IMR-90 (cell line): ENCODE results near the gene HS2ST1. TPM values are rescaled to one million over a fixed set of nuclear protein-coding genes. Genes with fewer than 3 reads are reported as not detected.

Source experiments
- ATAC-seq: fragments of 200-7000 bp; cut with Tn5 transposase; 2 replicates; pipeline ENCODE4 v1.9.1; 2020; ENCODE audit warnings: low read depth, mild to moderate bottlenecking, moderate library complexity
- BruUV-seq: library from RNA; stranded (reverse); fragments of 400-500 nt; replicated peaks from 2 replicates; lab custom pipeline; 2021; lab: Mats Ljungman, UMichigan
- CTCF ChIA-PET: fragments of 300-600 bp; formaldehyde crosslinking; extraction: SDS; loops from one replicate; lab custom pipeline; 2021; ENCODE audit warnings: antibody characterized with exemption; lab: Yijun Ruan, JAX
- POLR2A ChIA-PET: fragments of 300-600 bp; sonication (Branson Sonifier 250); formaldehyde crosslinking; loops from one replicate; lab custom pipeline; 2022; ENCODE audit warnings: antibody characterized with exemption; ENCODE audit not compliant: unreplicated experiment; lab: Charles Lee
- DNase-seq: peaks from one replicate; pipeline ENCODE4 v3.0.0; 2013
- H2AFZ ChIP-seq: replicated peaks from 2 replicates; pipeline ENCODE3; 2013; ENCODE audit warnings: low read length, mild to moderate bottlenecking; ENCODE audit not compliant: poor library complexity
- H2AK5ac ChIP-seq: 2 replicates; pipeline ENCODE4 v1.6.1; 2013; ENCODE audit warnings: low read depth, low read length, inconsistent platforms
- H2AK9ac ChIP-seq: replicated peaks from 2 replicates; pipeline ENCODE3; 2013; ENCODE audit warnings: mild to moderate bottlenecking, low read depth, low read length, moderate library complexity; ENCODE audit not compliant: poor library complexity
- H2BK120ac ChIP-seq: 2 replicates; pipeline ENCODE4 v1.6.1; 2013; ENCODE audit warnings: low read depth, low read length, inconsistent platforms
- H2BK15ac ChIP-seq: 3 replicates; pipeline ENCODE4 v1.6.1; 2013; ENCODE audit warnings: low read depth, low read length, inconsistent platforms
- H2BK20ac ChIP-seq: 2 replicates; pipeline ENCODE4 v1.6.1; 2013; ENCODE audit warnings: low read depth, mild to moderate bottlenecking, inconsistent platforms, low read length, moderate library complexity
- H2BK5ac ChIP-seq: 2 replicates; pipeline ENCODE4 v1.6.1; 2013; ENCODE audit warnings: mild to moderate bottlenecking, low read depth, low read length, inconsistent platforms; ENCODE audit not compliant: poor library complexity, severe bottlenecking
- H3K14ac ChIP-seq: replicated peaks from 2 replicates; pipeline ENCODE4 v1.6.1; 2013; ENCODE audit warnings: low read depth, low read length, inconsistent platforms
- H3K18ac ChIP-seq: 2 replicates; pipeline ENCODE4 v1.6.1; 2013; ENCODE audit warnings: low read depth, low read length, control low read depth
- H3K23ac ChIP-seq: 2 replicates; pipeline ENCODE4 v1.6.1; 2013; ENCODE audit warnings: low read depth, low read length, inconsistent platforms
- H3K27ac ChIP-seq: 2 replicates; pipeline ENCODE4 v1.5.1; 2013; ENCODE audit warnings: mild to moderate bottlenecking, control low read depth, low read length; ENCODE audit not compliant: insufficient read depth
- H3K27me3 ChIP-seq: 2 replicates; pipeline ENCODE4 v1.6.1; 2013; ENCODE audit warnings: low read length; ENCODE audit not compliant: control insufficient read depth, insufficient read depth
- H3K36me3 ChIP-seq: 2 replicates; pipeline ENCODE4 v1.6.1; 2013; ENCODE audit warnings: low read length, mixed read lengths; ENCODE audit not compliant: control insufficient read depth, insufficient read depth
- H3K4ac ChIP-seq: 2 replicates; pipeline ENCODE4 v1.6.1; 2013; ENCODE audit warnings: low read depth, low read length, inconsistent platforms
- H3K4me1 ChIP-seq: 2 replicates; pipeline ENCODE4 v1.6.1; 2013; ENCODE audit warnings: low read length, mixed read lengths; ENCODE audit not compliant: control insufficient read depth, insufficient read depth
- H3K4me2 ChIP-seq: 2 replicates; pipeline ENCODE4 v1.6.1; 2013; ENCODE audit warnings: low read depth, mild to moderate bottlenecking, control low read depth, low read length, moderate library complexity
- H3K4me3 ChIP-seq: 2 replicates; pipeline ENCODE4 v1.5.1; 2013; ENCODE audit warnings: low read depth, mild to moderate bottlenecking, control low read depth, low read length, moderate library complexity; ENCODE audit not compliant: insufficient read depth
- H3K56ac ChIP-seq: 2 replicates; pipeline ENCODE4 v1.6.1; 2013; ENCODE audit warnings: low read length, inconsistent platforms; ENCODE audit not compliant: insufficient read depth; ENCODE audit errors: extremely low read depth
- H3K79me1 ChIP-seq, 2 experiments: 2 replicates each; pipeline ENCODE4 v1.6.1; 2013; ENCODE audit warnings: low read length in 2 of 2, inconsistent platforms in 1 of 2, low read depth in 1 of 2
- H3K9ac ChIP-seq: 2 replicates; pipeline ENCODE4 v1.6.1; 2013; ENCODE audit warnings: low read depth, low read length, control low read depth
- H3K9me1 ChIP-seq: 2 replicates; pipeline ENCODE4 v1.6.1; 2013; ENCODE audit warnings: low read length, inconsistent platforms; ENCODE audit not compliant: insufficient read depth
- H3K9me3 ChIP-seq: 2 replicates; pipeline ENCODE4 v1.6.1; 2013; ENCODE audit warnings: low read length; ENCODE audit not compliant: control insufficient read depth, insufficient read depth
- H4K20me1 ChIP-seq: 2 replicates; pipeline ENCODE4 v1.6.1; 2013; ENCODE audit warnings: low read length, inconsistent platforms; ENCODE audit not compliant: insufficient read depth
- H4K5ac ChIP-seq: 2 replicates; pipeline ENCODE4 v1.6.1; 2013; ENCODE audit warnings: mild to moderate bottlenecking, low read depth, low read length, control low read depth
- H4K8ac ChIP-seq, 2 experiments: 2 replicates each; pipeline ENCODE4 v1.6.1; 2013; ENCODE audit warnings: low read depth in 2 of 2, low read length in 2 of 2, control low read depth in 1 of 2, inconsistent platforms in 1 of 2
- H4K91ac ChIP-seq: 2 replicates; pipeline ENCODE4 v1.6.1; 2013; ENCODE audit warnings: low read depth, low read length, inconsistent platforms; ENCODE audit not compliant: insufficient read depth
- BHLHE40 ChIP-seq: fragments of 150-350 bp; IDR thresholded peaks from 2 replicates; pipeline ENCODE4 v1.6.1; 2016; ENCODE audit warnings: mild to moderate bottlenecking, low read depth, low read length
- CEBPB ChIP-seq: IDR thresholded peaks from 2 replicates; pipeline ENCODE4 v1.6.1; 2012; ENCODE audit warnings: low read depth, low read length, improper control_type of control experiment
- CHD1 ChIP-seq: IDR thresholded peaks from 2 replicates; pipeline ENCODE4 v1.6.1; 2012; ENCODE audit warnings: low read depth, low read length, improper control_type of control experiment
- MXI1 ChIP-seq: IDR thresholded peaks from 2 replicates; pipeline ENCODE4 v1.6.1; 2012; ENCODE audit warnings: low read depth, mild to moderate bottlenecking, low read length, moderate library complexity, borderline replicate concordance
- NFE2L2 ChIP-seq: fragments of 150-350 bp; IDR thresholded peaks from 2 replicates; pipeline ENCODE4 v1.6.1; 2016; ENCODE audit warnings: low read depth, mild to moderate bottlenecking, low read length
- POLR2A ChIP-seq: IDR thresholded peaks from 2 replicates; pipeline ENCODE4 v1.6.1; 2012; ENCODE audit warnings: mild to moderate bottlenecking, low read depth, low read length
- SMC3 ChIP-seq: fragments of 150-350 bp; IDR thresholded peaks from 2 replicates; pipeline ENCODE4 v1.6.1; 2016; ENCODE audit warnings: low read depth, mild to moderate bottlenecking, antibody characterized with exemption, low read length, moderate library complexity
- WGBS, 2 experiments: methylation state at CpG; one replicate each; pipeline versions ENCODE4 v1.1.5 to v1.1.7; 2013; ENCODE audit warnings: missing lambda C conversion rate in 2 of 2; ENCODE audit not compliant: insufficient read length in 1 of 2; ENCODE audit errors: extremely low coverage in 2 of 2; 5-methylcytosine and 5-hydroxymethylcytosine counted together
- dilution Hi-C: fragments of 300-500 bp; cut with HindIII; formaldehyde crosslinking; loops from one replicate; pipeline ENCODE4 v1.14.3; 2018; ENCODE audit warnings: low sequenced_read_pairs; ENCODE audit not compliant: unreplicated experiment
- in situ Hi-C: fragments of 300-500 bp; cut with MboI; formaldehyde crosslinking; loops from 3 replicates; pipeline ENCODE4 v1.14.3; 2019; ENCODE audit warnings: low sequenced_read_pairs, inconsistent platforms, mixed read lengths
- intact Hi-C: fragments of 100-400 bp; cut with micrococcal nuclease; formaldehyde crosslinking; loops from 2 replicates; pipeline ENCODE4 v1.10.0; 2022
- polyA plus RNA-seq, 3 experiments: library from polyadenylated mRNA; depleted of rRNA; stranded (reverse); fragments of >200 nt; gene quantifications; 2 replicates each; pipeline ENCODE4 v1.2.3, GENCODE V29; 2012; ENCODE audit warnings: low replicate concordance in 1 of 3
- total RNA-seq: library from RNA; depleted of rRNA; stranded (reverse); fragments of >200 nt; gene quantifications from 2 replicates; pipeline ENCODE4 v1.2.3, GENCODE V29; 2012

Gene HS2ST1
- total and polyA plus RNA-seq, 2 of the 4 experiments (the other 2 are of a cell fraction) = 7.8 to 13.1 TPM

GRCh38 chr1:87111659-87112371 is 197.4 kb downstream of the HS2ST1 start:
- Histone ChIP-seq H2AK9ac (no peak overlapping the region), H4K8ac (no peak overlapping the region), H3K79me1 (no peaks in the 10 kb centered on the region), H2AFZ (no peak overlapping the region), H3K4me2 (no peak overlapping the region), H3K27me3 (no peaks in the 10 kb centered on the region), H2BK15ac (no peak overlapping the region), H3K36me3 (no peaks in the 10 kb centered on the region), H2AK5ac (no peak overlapping the region), H3K14ac (no peak overlapping the region), H2BK5ac (no peak overlapping the region), H4K5ac (no peak overlapping the region), H3K9me1 (peaks cover 12% of the 10 kb centered on the region), H4K91ac (no peak overlapping the region), H3K9ac (no peak overlapping the region), H3K27ac (no peak overlapping the region), H3K56ac (no peak overlapping the region), H3K4ac (no peak overlapping the region), H3K23ac (no peak overlapping the region), H4K20me1 (no peaks in the 10 kb centered on the region), H3K18ac (no peak overlapping the region), H2BK120ac (no peak overlapping the region), H2BK20ac (no peak overlapping the region), H3K4me3 (no peak overlapping the region), H3K9me3 (no peaks in the 10 kb centered on the region), H3K4me1 (peaks cover 8% of the 10 kb centered on the region)
- BruUV-seq = no TSS peak
- ChIA-PET POLR2A (no interaction called here), CTCF (no interaction called here)
- in situ Hi-C loops (no loop called here), dilution Hi-C loops (no loop called here), intact Hi-C loops (no loop called here)
- ATAC-seq (no peak), DNase-seq (no peak)
- 80% methylated on average over 1 of the region's 5 CpGs; no CpG with 5 or more reads in 1 of the 2 experiments for WGBS, 2 experiments
- TF ChIP-seq CHD1 = no peak
- TF ChIP-seq CEBPB = no peak
- no peak for TF ChIP-seq BHLHE40
- TF ChIP-seq MXI1 = no peak
- no peak for TF ChIP-seq NFE2L2
- TF ChIP-seq SMC3 = no peak
- no peak for TF ChIP-seq POLR2A
